Caco-2 (cell line): ENCODE results near the gene SLC25A36. TPM values are rescaled to one million over a fixed set of nuclear protein-coding genes. Genes with fewer than 3 reads are reported as not detected.
A peak's percentile ranks its signal among the peaks of the same experiment; 100 is the strongest.

Experiments
- BruUV-seq: library from RNA; stranded (reverse); fragments of 400-500 nt; replicated peaks from 2 replicates; lab custom pipeline; 2021; lab: Mats Ljungman, UMichigan
- CTCF ChIA-PET: fragments of 300-600 bp; sonication (Branson Sonifier 250); formaldehyde crosslinking; loops from one replicate; lab custom pipeline; 2022; ENCODE audit warnings: antibody characterized with exemption; lab: Charles Lee
- POLR2A ChIA-PET: fragments of 300-600 bp; sonication (Branson Sonifier 250); formaldehyde crosslinking; loops from one replicate; lab custom pipeline; 2022; ENCODE audit warnings: antibody characterized with exemption; lab: Charles Lee
- DNase-seq, 2 experiments: peaks; one replicate each; pipeline versions ENCODE4 v3.0.0 to v3.0.0-alpha.2; 2020 to 2022
- H3K27me3 ChIP-seq: replicated peaks from 2 replicates; pipeline ENCODE4 v1.6.0; 2011; ENCODE audit warnings: low read length; ENCODE audit not compliant: control insufficient read depth, insufficient read depth
- H3K36me3 ChIP-seq: 2 replicates; pipeline ENCODE4 v1.5.1; 2011; ENCODE audit warnings: low read length; ENCODE audit not compliant: control insufficient read depth, insufficient read depth
- H3K4me1 ChIP-seq: fragments of 250-450 bp; sonication (Bioruptor Pico); 2 replicates; pipeline ENCODE4 v1.5.1; 2020; ENCODE audit warnings: mild to moderate bottlenecking
- H3K4me3 ChIP-seq: 2 replicates; pipeline ENCODE4 v1.5.1; 2011; ENCODE audit warnings: low read depth, mild to moderate bottlenecking, control low read depth, low read length
- H3K9me3 ChIP-seq: fragments of 250-450 bp; sonication (Bioruptor Pico); 2 replicates; pipeline ENCODE4 v1.5.1; 2020; ENCODE audit warnings: mild to moderate bottlenecking, moderate library complexity
- H3K27ac Mint-ChIP-seq: one replicate; pipeline ENCODE4 v1.8.0; 2022; ENCODE audit warnings: mixed read lengths; ENCODE audit not compliant: unreplicated experiment
- H3K27me3 Mint-ChIP-seq: one replicate; pipeline ENCODE4 v1.8.0; 2022; ENCODE audit warnings: mixed read lengths; ENCODE audit not compliant: insufficient read depth, unreplicated experiment
- H3K36me3 Mint-ChIP-seq: one replicate; pipeline ENCODE4 v1.8.0; 2022; ENCODE audit warnings: mild to moderate bottlenecking, mixed read lengths; ENCODE audit not compliant: insufficient read depth, unreplicated experiment
- H3K4me1 Mint-ChIP-seq: one replicate; pipeline ENCODE4 v1.8.0; 2022; ENCODE audit warnings: low read depth, mixed read lengths; ENCODE audit not compliant: unreplicated experiment
- H3K4me3 Mint-ChIP-seq: one replicate; pipeline ENCODE4 v1.8.0; 2022; ENCODE audit warnings: mild to moderate bottlenecking, moderate library complexity, mixed read lengths; ENCODE audit not compliant: unreplicated experiment
- H3K9me3 Mint-ChIP-seq: one replicate; pipeline ENCODE4 v1.8.0; 2022; ENCODE audit warnings: mixed read lengths; ENCODE audit not compliant: unreplicated experiment
- intact Hi-C: fragments of 100-400 bp; cut with micrococcal nuclease; formaldehyde crosslinking; loops from one replicate; pipeline ENCODE4 v1.10.0; 2022; ENCODE audit not compliant: unreplicated experiment
- total RNA-seq: library from RNA; stranded (reverse); gene quantifications from 2 replicates; pipeline ENCODE4 v1.2.3, GENCODE V29; 2022
- TF ChIP-seq, protein P1 (sequence below), 2 experiments: fragments of 200-600 bp in 1 of 2; IDR thresholded peaks; 1 replicate in 1 of 2; 2 replicates in 1 of 2; pipeline versions ENCODE4 v1.5.1 to v1.8.0; 2011 to 2022; ENCODE audit warnings: antibody characterized with exemption in 1 of 2, control low read depth in 1 of 2, inconsistent platforms in 1 of 2, low read depth in 1 of 2, low read length in 1 of 2, mild to moderate bottlenecking in 1 of 2, moderate library complexity in 1 of 2; ENCODE audit not compliant: insufficient read depth in 1 of 2, severe bottlenecking in 1 of 2, unreplicated experiment in 1 of 2

Gene SLC25A36
- total RNA-seq, 1 experiment from 2014 or later = 167 TPM

- CTCF ChIA-PET = no interaction called here
- Mint-ChIP-seq H3K4me3 (peak overlapping the region; percentile 70), H3K27me3 (no peaks in the 10 kb centered on the region), H3K27ac (peak overlapping the region; percentile 39), H3K36me3 (no peaks in the 10 kb centered on the region), H3K9me3 (no peaks in the 10 kb centered on the region), H3K4me1 (peaks cover 27% of the 10 kb centered on the region)
- Histone ChIP-seq H3K27me3 (no peaks in the 10 kb centered on the region), H3K4me1 (peaks cover 8% of the 10 kb centered on the region), H3K36me3 (no peaks in the 10 kb centered on the region), H3K9me3 (no peaks in the 10 kb centered on the region), H3K4me3 (peak overlapping the region; percentile 21)
- intact Hi-C loops = loop anchor here (1.0 kb wide), 1 partner anchor 24 kb away; the partner anchor contains the start of gene SLC25A36
- POLR2A ChIA-PET = no interaction called here
- TF ChIP-seq, protein P1, sequence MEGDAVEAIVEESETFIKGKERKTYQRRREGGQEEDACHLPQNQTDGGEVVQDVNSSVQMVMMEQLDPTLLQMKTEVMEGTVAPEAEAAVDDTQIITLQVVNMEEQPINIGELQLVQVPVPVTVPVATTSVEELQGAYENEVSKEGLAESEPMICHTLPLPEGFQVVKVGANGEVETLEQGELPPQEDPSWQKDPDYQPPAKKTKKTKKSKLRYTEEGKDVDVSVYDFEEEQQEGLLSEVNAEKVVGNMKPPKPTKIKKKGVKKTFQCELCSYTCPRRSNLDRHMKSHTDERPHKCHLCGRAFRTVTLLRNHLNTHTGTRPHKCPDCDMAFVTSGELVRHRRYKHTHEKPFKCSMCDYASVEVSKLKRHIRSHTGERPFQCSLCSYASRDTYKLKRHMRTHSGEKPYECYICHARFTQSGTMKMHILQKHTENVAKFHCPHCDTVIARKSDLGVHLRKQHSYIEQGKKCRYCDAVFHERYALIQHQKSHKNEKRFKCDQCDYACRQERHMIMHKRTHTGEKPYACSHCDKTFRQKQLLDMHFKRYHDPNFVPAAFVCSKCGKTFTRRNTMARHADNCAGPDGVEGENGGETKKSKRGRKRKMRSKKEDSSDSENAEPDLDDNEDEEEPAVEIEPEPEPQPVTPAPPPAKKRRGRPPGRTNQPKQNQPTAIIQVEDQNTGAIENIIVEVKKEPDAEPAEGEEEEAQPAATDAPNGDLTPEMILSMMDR (IDR thresholded peaks at IDR 0.05; ENCODE audit: insufficient read depth in 1 of 2, low read depth in 1 of 2, low read length in 1 of 2, severe bottlenecking in 1 of 2, unreplicated experiment in 1 of 2) = no peak
- DNase-seq = peak in 1 of 2 experiments; percentile 55
- BruUV-seq = no TSS peak
Observed at GRCh38 chr3:140917772-140918171, 23.9 kb upstream of the SLC25A36 start.

GRCh38 chr3:140920029-140920428 is 21.6 kb upstream of the SLC25A36 start:
- ChIA-PET POLR2A (no interaction called here), CTCF (no interaction called here)
- intact Hi-C loops = no loop called here
- H3K36me3 Mint-ChIP-seq = no peaks in the 10 kb centered on the region
- Histone ChIP-seq H3K27me3 (no peaks in the 10 kb centered on the region), H3K4me1 (peaks cover 8% of the 10 kb centered on the region), H3K9me3 (no peaks in the 10 kb centered on the region), H3K4me3 (no peak overlapping the region), H3K36me3 (no peaks in the 10 kb centered on the region)
- no peak overlapping the region for H3K4me3 Mint-ChIP-seq
- TF ChIP-seq, protein P1 (IDR thresholded peaks at IDR 0.05; ENCODE audit: insufficient read depth in 1 of 2, low read depth in 1 of 2, low read length in 1 of 2, severe bottlenecking in 1 of 2, unreplicated experiment in 1 of 2) = no peak
- H3K9me3 Mint-ChIP-seq = no peaks in the 10 kb centered on the region
- no peak for DNase-seq
- no peaks in the 10 kb centered on the region for H3K27me3 Mint-ChIP-seq
- H3K4me1 Mint-ChIP-seq = peaks cover 28% of the 10 kb centered on the region
- no peak overlapping the region for H3K27ac Mint-ChIP-seq
- no TSS peak for BruUV-seq

- no TSS peak for BruUV-seq
- peak in 1 of 2 experiments; percentile 41 for DNase-seq
- no peak overlapping the region for H3K4me3 Mint-ChIP-seq
- POLR2A ChIA-PET = no interaction called here
- intact Hi-C loops = loop anchor here (1.0 kb wide), 1 partner anchor 51 kb away; no protein-coding TSS in a partner anchor
- no peaks in the 10 kb centered on the region for H3K27me3 Mint-ChIP-seq
- Histone ChIP-seq H3K4me1 (peaks cover 8% of the 10 kb centered on the region), H3K4me3 (no peak overlapping the region), H3K9me3 (no peaks in the 10 kb centered on the region), H3K36me3 (no peaks in the 10 kb centered on the region), H3K27me3 (no peaks in the 10 kb centered on the region)
- no peaks in the 10 kb centered on the region for H3K9me3 Mint-ChIP-seq
- TF ChIP-seq, protein P1 (IDR thresholded peaks at IDR 0.05; ENCODE audit: insufficient read depth in 1 of 2, low read depth in 1 of 2, low read length in 1 of 2, severe bottlenecking in 1 of 2, unreplicated experiment in 1 of 2) = peak; percentile 27 to 54
- peaks cover 29% of the 10 kb centered on the region for H3K4me1 Mint-ChIP-seq
- no peak overlapping the region for H3K27ac Mint-ChIP-seq
- CTCF ChIA-PET = interaction anchor here (0.5 to 1.2 kb wide), 7 partner anchors 10 to 1848 kb away, joined by 3 to 7 read pairs (median 5); partner anchors contain the start of gene SLC25A36
- no peaks in the 10 kb centered on the region for H3K36me3 Mint-ChIP-seq
Observed at GRCh38 chr3:140922634-140923033, 19.0 kb upstream of the SLC25A36 start.
